Activated naive CD4-positive, alpha-beta T cell treated with anti-CD3 and anti-CD28 coated beads, Interleukin-2, amount 50 U/mL, for 16 hours (primary cell): Measurements from ENCODE around the gene MRPL10.

ENCODE experiments used
- DNase-seq: peaks from one replicate; pipeline ENCODE4 v3.0.0-alpha.2; 2020

The MRPL10 gene

DNA sequence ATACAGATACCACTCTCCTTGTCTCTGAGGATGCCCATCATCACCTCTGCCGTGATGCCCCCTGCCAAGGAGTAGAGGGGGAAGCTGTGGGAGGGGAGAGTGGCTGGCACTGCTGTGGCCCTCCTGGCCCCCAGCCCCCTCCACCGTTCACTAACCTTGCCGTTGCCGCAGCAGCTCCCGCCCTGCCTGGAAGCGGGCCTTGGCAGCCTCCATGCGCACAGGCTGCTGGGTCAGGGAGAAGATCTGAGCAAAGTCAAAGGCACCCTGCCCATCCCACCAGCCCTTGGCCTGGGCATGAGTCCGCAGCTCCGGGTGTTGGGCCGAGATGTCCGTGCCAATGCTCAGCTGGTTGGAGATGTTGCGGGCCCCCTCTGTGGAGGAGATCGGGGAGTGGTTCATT, 7.3 kb upstream of the MRPL10 start:
- no peak for DNase-seq

- no peak for DNase-seq
These were observed 6.2 kb upstream of the MRPL10 start for GRCh38 chr17:47837401-47838039.

DNA sequence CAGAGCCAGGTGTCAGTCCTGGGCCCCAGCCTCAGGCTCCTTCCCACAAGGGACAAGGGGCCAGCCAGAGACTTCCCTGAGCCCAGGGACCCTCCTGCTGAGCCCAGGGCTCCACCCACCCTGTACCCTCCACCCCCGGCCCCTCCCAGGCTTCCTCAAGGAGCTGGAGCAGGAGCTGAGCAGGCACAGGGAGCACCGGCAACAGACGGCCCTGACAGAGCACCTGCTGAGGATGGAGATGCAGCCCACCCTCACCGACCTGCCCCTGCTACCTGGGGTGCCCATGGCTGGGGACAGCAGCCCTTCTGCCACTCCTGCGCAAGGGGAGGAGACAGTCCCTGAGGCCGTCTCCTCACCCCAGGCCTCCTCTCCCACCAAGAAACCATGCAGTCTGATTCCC, 5.3 kb upstream of the MRPL10 start:
- DNase-seq = no peak

- no peak for DNase-seq
These were observed 3.4 kb upstream of the MRPL10 start for GRCh38 chr17:47834756-47835155.

DNA sequence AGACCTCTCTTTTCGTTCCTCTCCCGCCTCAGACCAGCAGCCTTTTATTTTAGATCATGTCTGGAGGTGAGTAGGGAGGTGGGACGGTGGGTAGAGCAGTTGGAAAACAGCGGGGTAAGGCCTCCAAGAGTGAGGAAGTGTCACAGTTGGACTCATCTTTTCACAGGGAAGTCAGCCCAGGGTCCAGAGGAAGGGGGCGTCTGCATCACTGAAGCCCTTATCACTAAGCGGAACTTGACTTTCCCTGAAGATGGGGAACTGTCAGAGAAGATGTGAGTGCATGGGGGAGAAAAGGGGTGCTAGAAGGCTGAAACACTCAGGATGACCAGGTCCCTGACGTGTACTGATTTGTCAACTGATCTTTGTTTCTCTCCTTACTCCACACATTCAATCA, 590 bp upstream of the MRPL10 start:
- no peak for DNase-seq

- DNase-seq = no peak
These were observed 842 bp downstream of the MRPL10 start for GRCh38 chr17:47830396-47831002.

DNA sequence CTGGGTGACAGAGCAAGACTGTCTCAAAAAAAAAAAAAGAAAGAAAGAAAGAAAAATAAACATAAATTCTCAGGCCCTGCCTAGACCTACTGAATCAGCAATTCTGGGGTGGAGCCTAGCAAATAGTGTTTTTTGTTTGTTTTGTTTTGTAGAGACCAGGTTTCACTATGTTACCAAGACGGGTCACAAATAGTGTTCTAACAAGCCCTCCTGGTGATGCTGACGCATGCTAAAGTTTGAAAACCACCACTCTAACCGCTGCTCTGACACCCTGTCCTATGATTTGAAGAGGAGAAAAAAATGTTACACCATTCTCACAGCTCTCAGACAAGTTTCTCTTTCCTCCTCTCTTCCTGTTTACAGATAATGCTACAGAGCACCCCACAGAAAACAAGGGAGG, 1.5 kb downstream of the MRPL10 start:
- no peak for DNase-seq

DNA sequence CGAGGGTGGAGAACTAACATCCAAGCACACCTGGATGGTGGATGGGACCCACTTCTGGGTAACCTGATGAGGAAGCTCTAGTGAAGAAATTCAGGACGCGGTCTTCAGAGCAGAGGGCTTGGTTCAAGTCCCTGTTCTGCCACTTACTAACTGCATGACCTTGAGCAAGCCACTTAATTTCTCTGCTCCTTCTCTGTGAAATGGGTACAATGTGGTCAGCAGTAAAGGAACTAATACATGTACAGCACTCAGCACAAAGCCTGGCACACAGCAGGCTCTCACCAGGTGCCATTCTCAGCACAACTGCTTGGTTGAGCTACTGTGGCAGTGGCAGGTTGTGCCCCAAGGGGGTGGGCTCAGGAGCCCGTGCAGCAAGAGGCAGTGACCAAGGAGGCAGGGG, 7.8 kb downstream of the MRPL10 start:
- no peak for DNase-seq

DNA sequence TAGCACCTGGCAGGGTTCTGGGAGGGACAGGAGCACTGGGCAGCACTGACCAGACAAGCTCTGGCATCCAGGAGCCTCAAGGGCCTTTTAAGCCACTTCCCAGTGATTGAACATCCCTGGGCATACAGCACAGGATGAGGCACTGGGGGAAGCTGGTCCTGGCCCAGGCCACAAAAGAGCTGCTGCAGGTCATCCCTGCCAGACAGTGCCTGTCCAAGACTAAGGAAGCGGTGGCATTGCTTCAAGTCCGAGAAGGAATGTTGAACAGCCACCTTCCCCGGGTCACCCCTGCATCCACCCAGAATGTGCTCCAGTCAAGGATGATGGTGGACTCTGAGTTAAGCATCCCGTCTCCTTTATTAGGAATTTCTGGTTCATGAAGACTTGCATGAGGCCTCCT, 8.6 kb downstream of the MRPL10 start:
- DNase-seq = no peak

DNA sequence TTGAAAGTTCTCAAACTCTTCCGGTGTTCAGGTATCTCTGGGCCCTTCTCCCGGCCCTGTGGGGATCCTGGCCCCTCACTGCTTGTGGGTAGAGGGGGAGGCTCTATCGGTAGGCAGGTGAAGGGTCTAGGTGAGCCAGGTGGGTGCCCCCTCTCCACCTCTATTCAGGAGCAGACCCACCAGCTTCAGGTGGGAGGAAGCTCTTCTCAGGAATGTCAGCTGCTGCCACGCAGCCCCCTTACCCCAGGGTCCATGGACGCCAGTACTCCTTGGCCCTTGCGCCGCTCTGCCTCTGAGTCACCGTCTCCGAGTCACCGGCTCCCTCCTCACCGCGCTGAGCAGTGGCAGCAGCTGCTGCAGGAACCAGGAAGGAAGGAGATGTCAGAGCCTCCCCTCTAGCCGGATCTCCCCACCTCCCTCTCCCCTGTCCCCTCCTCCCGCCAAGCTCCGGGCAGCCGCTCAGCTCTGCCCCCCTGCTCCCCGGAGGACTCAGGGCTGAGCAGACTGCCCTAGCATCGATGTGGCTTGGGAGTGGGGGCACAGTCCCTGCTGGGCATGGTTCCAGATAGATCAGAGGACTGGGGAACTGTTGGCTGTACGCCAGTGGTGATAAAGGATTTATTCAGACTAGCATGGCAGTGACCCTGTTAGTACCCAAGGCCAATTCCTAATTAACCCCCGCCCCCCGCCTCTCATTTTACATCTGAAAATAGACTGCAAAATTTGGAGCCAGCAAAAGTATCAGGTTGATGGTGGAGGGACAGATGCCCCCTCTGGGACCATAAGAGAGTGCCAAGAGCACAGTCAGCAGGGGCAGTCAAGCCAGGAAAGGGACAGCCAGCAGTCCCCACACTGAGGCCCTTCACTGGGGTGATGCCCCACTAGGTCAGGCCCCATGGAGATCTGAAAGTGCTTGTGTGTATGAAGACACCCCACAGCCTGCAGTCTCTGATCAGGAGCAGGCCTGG, 9.6 kb downstream of the MRPL10 start, which contains the start of gene OSBPL7:
OSBPL7 (minus strand) TSS at position 371 of the 968 bp plus-strand sequence. CDS start 1,516 bp downstream, outside the sequence.
- DNase-seq = peak; percentile 64

- no peak for DNase-seq
These were observed 10.3 kb downstream of the MRPL10 start for GRCh38 chr17:47821031-47821423.

- no peak for DNase-seq
These were observed 11.1 kb downstream of the MRPL10 start for GRCh38 chr17:47820033-47820789.

- DNase-seq = no peak
These were observed 11.9 kb downstream of the MRPL10 start for GRCh38 chr17:47819475-47819874.

DNA sequence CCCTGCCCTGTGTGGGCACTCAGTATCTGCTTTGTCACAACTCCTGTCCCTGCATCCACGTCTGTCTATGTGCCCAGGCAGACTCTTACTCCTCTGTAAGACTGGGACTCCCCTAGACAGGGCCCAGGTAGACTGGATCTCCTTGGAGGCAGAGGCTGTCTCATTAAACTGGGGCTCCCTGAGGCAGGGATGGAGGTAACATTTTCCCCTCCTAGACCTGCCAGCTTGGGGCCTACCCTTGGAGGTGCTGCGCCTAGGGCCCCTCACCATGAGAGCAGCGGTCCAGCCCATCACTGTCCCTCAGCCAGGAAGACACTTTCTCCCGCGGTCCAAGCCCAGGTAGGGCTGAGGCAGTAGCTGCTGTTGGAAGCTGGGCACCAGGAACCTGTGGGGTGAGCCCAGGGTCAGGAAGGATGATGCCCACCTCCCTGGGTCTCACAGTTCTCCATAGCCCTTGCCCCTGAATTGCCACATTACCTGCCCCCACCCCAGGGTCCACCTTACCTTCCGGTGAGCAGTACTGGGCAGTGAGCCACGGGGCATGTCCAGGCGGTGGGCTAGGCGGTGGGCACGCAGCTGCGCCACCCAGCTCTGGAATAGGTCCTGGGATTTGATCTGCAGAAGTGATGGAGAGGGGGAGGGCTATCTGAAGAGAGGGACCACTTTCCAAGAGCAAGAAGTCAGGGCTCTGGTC, 13.2 kb downstream of the MRPL10 start:
- DNase-seq = no peak

DNA sequence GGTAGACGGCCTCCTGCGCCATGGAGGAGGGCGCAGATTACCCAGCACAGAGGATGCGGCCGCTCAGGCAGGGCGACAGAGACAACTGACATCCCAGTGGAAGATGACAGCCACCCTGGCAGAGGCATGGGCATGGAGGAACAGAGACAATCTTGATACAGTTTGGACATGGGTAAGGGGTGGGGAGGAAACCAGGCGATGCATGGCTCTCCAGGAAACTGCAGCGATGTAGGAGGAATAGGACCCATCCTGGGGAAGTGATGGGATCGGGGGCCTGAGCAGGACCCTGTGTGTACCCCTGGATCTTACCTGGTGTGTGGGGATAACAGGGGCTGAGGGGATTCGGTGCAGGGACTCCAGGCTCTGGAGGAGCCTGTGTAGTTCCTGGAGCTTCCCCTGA, 14.4 kb downstream of the MRPL10 start:
- DNase-seq = no peak

- no peak for DNase-seq
These were observed 15.1 kb downstream of the MRPL10 start for GRCh38 chr17:47816111-47816735.

DNA sequence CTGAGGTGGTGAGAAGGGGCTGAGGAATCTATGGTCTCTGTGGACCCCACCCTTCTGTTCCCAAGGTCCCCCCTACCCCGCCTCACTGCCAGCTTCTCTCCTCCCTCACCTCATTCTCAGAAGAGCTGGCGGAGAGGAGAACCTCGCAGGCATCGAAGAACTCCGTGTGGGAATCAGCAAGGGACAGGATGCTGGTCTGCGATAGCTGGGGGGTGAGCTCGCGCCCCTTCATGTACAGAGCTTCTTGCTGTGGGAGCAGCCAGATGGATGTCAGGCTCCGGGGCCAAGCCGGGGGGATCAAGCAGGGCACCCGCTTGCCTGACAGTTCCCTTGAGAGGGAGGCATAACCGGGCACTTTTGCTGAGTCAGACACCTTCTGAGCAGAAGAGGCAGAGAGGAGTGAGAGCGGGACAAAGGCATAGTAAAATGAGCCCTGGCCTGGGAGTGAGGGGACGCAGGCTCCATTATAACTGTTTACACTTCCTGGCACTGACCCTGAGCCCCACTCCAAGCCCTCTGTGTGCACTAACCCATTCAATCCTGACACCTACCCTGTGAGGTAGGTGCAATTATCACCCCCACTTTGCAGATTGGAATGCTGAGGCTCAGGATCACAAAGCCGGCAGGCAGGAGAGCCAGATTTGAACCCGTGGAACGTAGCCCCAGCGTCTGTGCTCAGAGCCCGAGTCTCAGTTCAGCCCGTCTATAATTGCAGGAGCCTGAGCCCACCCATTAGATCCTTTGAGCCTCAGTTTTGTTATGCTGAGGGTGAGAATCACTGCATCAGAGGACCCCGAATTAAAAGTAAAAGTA, 16.0 kb downstream of the MRPL10 start:
- DNase-seq = no peak

- DNase-seq = no peak
These were observed 17.8 kb downstream of the MRPL10 start for GRCh38 chr17:47813512-47814031.

DNA sequence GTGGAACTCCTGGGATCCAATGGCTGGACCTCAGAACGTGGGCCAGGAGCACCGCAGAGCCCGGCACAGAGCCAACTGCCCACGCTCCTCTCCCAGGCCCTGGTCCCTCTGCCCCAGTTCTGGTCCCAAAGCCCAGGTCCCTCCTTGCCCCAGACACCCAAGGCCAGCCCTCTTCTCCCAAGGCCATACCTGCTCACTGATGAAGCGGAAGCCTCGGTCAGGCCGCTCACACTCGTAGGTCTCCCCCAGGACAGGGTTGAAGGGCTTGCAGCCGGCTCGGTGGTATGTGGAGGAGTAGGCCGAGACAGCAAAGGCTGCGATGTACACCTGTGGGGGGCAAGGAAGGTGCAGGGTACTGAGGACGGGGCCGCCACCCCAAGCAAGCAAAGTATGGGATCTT, 18.3 kb downstream of the MRPL10 start:
- no peak for DNase-seq

- no peak for DNase-seq
These were observed 19.0 kb downstream of the MRPL10 start for GRCh38 chr17:47812146-47812920.
